GM13977 (cell line): ENCODE measurements around the gene SFXN2.

Experiments
- DNase-seq: peaks from one replicate; pipeline ENCODE4 v3.0.0; 2012; ENCODE audit warnings: low spot score
- CTCF ChIP-seq: IDR thresholded peaks from 2 replicates; pipeline ENCODE4 v1.5.1; 2012; ENCODE audit warnings: mild to moderate bottlenecking, control low read depth; ENCODE audit not compliant: insufficient read depth; ENCODE audit errors: extremely low read depth, missing control alignments
- in situ Hi-C: fragments of 300-500 bp; cut with MboI; formaldehyde crosslinking; loops from one replicate; pipeline ENCODE4 v1.12.0; 2022; ENCODE audit warnings: low sequenced_read_pairs, low pct_unique_long_range_greater_than_20kb, mixed read lengths, inconsistent platforms; ENCODE audit not compliant: unreplicated experiment

SFXN2 gene

GRCh38 chr10:102720775-102721301 is 6.4 kb downstream of the SFXN2 start:
- no peak for TF ChIP-seq CTCF
- in situ Hi-C loops = no loop called here
- DNase-seq = no peak

- no peak for TF ChIP-seq CTCF
- no peak for DNase-seq
- in situ Hi-C loops = no loop called here
Measured at GRCh38 chr10:102721954-102722353, 7.5 kb downstream of the SFXN2 start.

- in situ Hi-C loops = no loop called here
- no peak for TF ChIP-seq CTCF
- no peak for DNase-seq
Measured at GRCh38 chr10:102723989-102724388, 9.6 kb downstream of the SFXN2 start.

- no peak for TF ChIP-seq CTCF
- no peak for DNase-seq
- in situ Hi-C loops = no loop called here
Measured at GRCh38 chr10:102726274-102726673, 11.8 kb downstream of the SFXN2 start.

GRCh38 chr10:102727037-102727818 is 12.8 kb downstream of the SFXN2 start:
- no peak for DNase-seq
- in situ Hi-C loops = no loop called here
- TF ChIP-seq CTCF = no peak

GRCh38 chr10:102729029-102730026 is 14.9 kb downstream of the SFXN2 start:
- TF ChIP-seq CTCF = peak; percentile 92
- in situ Hi-C loops = no loop called here
- peak; percentile 62 for DNase-seq
